Measurements from ENCODE around the gene SATB2. TPM values are rescaled to one million over a fixed set of nuclear protein-coding genes. Genes with fewer than 3 reads are reported as not detected.

SATB2 gene
- polyA plus RNA-seq, 1 of the 3 experiments (the other 2 are of a cell fraction), result 0.13 TPM

- peaks cover 9% of the 10 kb centered on the region; the same call in 1 of the 2 replicates for H3K27me3 ChIP-seq (ENCODE audit: insufficient read depth)
- CTCF ChIA-PET, result no interaction called here
- no peaks in the 10 kb centered on the region for H4K20me1 ChIP-seq (ENCODE audit: insufficient read depth)
- no peak overlapping the region for H3K4me3 ChIP-seq (ENCODE audit: low read depth in 2 of 2, low read length in 1 of 2)
- no peaks in the 10 kb centered on the region for H3K9me3 ChIP-seq
- H3K79me2 ChIP-seq (ENCODE audit: insufficient read depth), result no peaks in the 10 kb centered on the region
- H3K27ac ChIP-seq (ENCODE audit: low read depth in 2 of 2, low read length in 1 of 2), result no peak overlapping the region
- 9% methylated on average over 10 of the region's 10 CpGs for WGBS (ENCODE audit: low lambda C conversion rate)
- no peak overlapping the region for H3K4me2 ChIP-seq
- TF ChIP-seq SMC3 (IDR thresholded peaks at IDR 0.05; ENCODE audit: low read depth, low read length) (no peak), CHD2 (IDR thresholded peaks at IDR 0.05; ENCODE audit: low read length, partially characterized antibody) (no peak), USF2 (IDR thresholded peaks at IDR 0.05; ENCODE audit: borderline replicate concordance, low read depth, low read length) (no peak), NRF1 (IDR thresholded peaks at IDR 0.05; ENCODE audit: low read depth, low read length) (no peak), RAD21 (IDR thresholded peaks at IDR 0.05; ENCODE audit: low read length) (no peak), RXRA (IDR thresholded peaks at IDR 0.05; ENCODE audit: borderline replicate concordance, low read depth) (no peak), USF1 (IDR thresholded peaks at IDR 0.05; ENCODE audit: borderline replicate concordance, low read depth) (no peak)
- TF ChIP-seq, protein P1, sequence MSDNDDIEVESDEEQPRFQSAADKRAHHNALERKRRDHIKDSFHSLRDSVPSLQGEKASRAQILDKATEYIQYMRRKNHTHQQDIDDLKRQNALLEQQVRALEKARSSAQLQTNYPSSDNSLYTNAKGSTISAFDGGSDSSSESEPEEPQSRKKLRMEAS (IDR thresholded peaks at IDR 0.05; ENCODE audit: low read depth), result no peak
- DNase-seq, result no peak
- H3F3A ChIP-seq (replicated peaks; ENCODE audit: insufficient read depth), result no peaks in the 10 kb centered on the region
- POLR2A ChIA-PET, result no interaction called here
- H3K4me1 ChIP-seq (ENCODE audit: control insufficient read depth in 1 of 2, insufficient read depth in 2 of 2, low read depth in 1 of 2, low read length in 1 of 2), result no peaks in the 10 kb centered on the region
- H3K9me2 ChIP-seq, result no peaks in the 10 kb centered on the region
- no peak overlapping the region for H2AFZ ChIP-seq (ENCODE audit: low read depth)
- H3K9ac ChIP-seq, result no peak overlapping the region
- H3K36me3 ChIP-seq (replicated peaks in 1 of 2; ENCODE audit: control insufficient read depth in 1 of 2, insufficient read depth in 2 of 2, low read length in 1 of 2), result no peaks in the 10 kb centered on the region
These were observed 10.7 kb downstream of the SATB2 start for GRCh38 chr2:199446996-199447576.

DNA sequence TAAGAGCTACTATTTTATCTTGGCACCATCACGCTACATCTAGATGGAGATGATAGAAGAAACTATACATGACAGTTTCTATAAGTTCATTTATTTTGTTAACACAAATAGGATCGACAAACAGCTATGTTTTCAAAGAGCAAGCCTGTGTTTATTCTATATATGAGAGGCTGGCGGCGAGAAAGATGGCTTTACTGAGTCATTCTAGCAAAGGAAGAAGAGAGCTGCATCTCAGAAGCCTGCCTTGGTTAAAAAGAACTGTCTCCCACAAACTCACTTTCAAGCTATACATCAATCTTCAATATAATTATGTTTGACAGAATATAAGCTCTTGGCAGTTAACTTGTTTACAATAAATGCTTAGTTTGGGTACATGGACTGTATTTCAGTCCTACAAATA lies 13.0 kb downstream of the SATB2 start:
- 9% methylated on average over 4 of the region's 4 CpGs for WGBS (ENCODE audit: low lambda C conversion rate)
- H3K9me3 ChIP-seq, result no peaks in the 10 kb centered on the region
- no peak overlapping the region for H2AFZ ChIP-seq (ENCODE audit: low read depth)
- DNase-seq, result no peak
- CTCF ChIA-PET, result interaction anchor here (0.6 kb wide), 1 partner anchor 44 kb away, joined by 3 read pairs; no protein-coding TSS in a partner anchor
- POLR2A ChIA-PET, result no interaction called here
- TF ChIP-seq FOSL2 (IDR thresholded peaks at IDR 0.05; ENCODE audit: borderline replicate concordance, low read depth) (no peak), GABPA (IDR thresholded peaks at IDR 0.05; ENCODE audit: low read depth) (no peak), CHD2 (IDR thresholded peaks at IDR 0.05; ENCODE audit: low read length, partially characterized antibody) (no peak), NRF1 (IDR thresholded peaks at IDR 0.05; ENCODE audit: low read depth, low read length) (no peak), JUND (IDR thresholded peaks at IDR 0.05) (no peak), MEF2A (IDR thresholded peaks at IDR 0.05; ENCODE audit: borderline replicate concordance, low read depth) (no peak), TEAD4 (IDR thresholded peaks at IDR 0.05; ENCODE audit: borderline replicate concordance, insufficient read depth) (no peak)
- H3K79me2 ChIP-seq (ENCODE audit: insufficient read depth), result no peaks in the 10 kb centered on the region
- H3K4me1 ChIP-seq (ENCODE audit: control insufficient read depth in 1 of 2, insufficient read depth in 2 of 2, low read depth in 1 of 2, low read length in 1 of 2), result no peaks in the 10 kb centered on the region
- H3K27me3 ChIP-seq (ENCODE audit: insufficient read depth), result peaks cover 18% of the 10 kb centered on the region; the same call in 1 of the 2 replicates
- no peak overlapping the region for H3K4me2 ChIP-seq
- no peak overlapping the region for H3K27ac ChIP-seq (ENCODE audit: low read depth in 2 of 2, low read length in 1 of 2)
- no peak overlapping the region for H3K4me3 ChIP-seq (ENCODE audit: low read depth in 2 of 2, low read length in 1 of 2)
- no peak overlapping the region for H3K9ac ChIP-seq
- H3K9me2 ChIP-seq, result no peaks in the 10 kb centered on the region
- no peaks in the 10 kb centered on the region for H3F3A ChIP-seq (replicated peaks; ENCODE audit: insufficient read depth)
- H4K20me1 ChIP-seq (ENCODE audit: insufficient read depth), result no peaks in the 10 kb centered on the region
- no peaks in the 10 kb centered on the region for H3K36me3 ChIP-seq (replicated peaks in 1 of 2; ENCODE audit: control insufficient read depth in 1 of 2, insufficient read depth in 2 of 2, low read length in 1 of 2)
